Stimulated activated CD4-positive, alpha-beta T cell treated with anti-CD3 and anti-CD28 coated beads, Interleukin-15, amount 100 ng/mL, for 1 hour (primary cell): ENCODE measurements around the gene DOCK9.
"Not testable (repeated sequence)": the region's sequence is repeated elsewhere in the genome, so short reads cannot be mapped to it uniquely, and the experiment has no call there.

ENCODE experiments used
- DNase-seq, 2 donors: peaks; one replicate each; pipeline ENCODE4 v3.0.0-alpha.2; 2020; ENCODE audit warnings: low read depth in 1 of 2, low spot score in 1 of 2

The DOCK9 gene

DNA sequence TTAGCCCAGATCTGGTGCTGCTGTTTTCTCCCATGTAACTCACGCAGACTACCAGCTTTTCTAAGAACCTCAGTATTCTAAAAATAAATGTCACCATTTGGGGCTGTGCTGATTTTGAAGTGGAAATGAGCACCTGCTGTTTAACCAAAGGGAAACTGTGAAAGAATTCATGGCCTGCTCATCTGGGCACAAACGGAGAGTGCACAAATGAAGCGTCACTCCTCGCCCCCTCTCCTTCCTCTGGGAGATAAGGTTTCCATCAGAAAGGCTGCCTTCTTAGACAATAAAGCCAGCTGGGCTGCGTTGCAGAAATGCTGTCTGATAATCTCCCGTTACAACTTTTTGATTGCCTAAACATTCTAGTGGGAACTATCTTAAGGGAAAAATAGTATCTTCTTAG, 151.7 kb downstream of the DOCK9 start:
- DNase-seq, result no peak

DNA sequence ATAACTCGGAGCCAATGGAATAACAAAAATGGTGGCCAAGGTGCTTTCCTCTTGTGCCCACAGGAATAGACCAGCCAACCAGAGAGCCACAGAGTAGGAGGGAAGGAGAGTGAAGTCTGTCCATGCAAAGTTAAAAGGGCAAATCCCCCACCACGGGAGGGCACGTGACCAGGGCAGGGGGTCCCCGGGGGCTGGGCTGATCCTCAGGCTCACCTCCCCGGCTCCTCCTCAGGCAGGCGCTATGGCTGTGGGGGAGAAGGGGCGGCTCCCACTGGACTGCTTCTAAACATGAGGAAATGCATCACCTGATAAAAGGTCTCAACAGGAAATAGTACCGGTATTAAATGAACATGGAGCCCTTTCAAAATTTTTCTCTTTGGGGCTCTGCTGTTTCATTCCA, 152.2 kb downstream of the DOCK9 start:
- no peak for DNase-seq

DNA sequence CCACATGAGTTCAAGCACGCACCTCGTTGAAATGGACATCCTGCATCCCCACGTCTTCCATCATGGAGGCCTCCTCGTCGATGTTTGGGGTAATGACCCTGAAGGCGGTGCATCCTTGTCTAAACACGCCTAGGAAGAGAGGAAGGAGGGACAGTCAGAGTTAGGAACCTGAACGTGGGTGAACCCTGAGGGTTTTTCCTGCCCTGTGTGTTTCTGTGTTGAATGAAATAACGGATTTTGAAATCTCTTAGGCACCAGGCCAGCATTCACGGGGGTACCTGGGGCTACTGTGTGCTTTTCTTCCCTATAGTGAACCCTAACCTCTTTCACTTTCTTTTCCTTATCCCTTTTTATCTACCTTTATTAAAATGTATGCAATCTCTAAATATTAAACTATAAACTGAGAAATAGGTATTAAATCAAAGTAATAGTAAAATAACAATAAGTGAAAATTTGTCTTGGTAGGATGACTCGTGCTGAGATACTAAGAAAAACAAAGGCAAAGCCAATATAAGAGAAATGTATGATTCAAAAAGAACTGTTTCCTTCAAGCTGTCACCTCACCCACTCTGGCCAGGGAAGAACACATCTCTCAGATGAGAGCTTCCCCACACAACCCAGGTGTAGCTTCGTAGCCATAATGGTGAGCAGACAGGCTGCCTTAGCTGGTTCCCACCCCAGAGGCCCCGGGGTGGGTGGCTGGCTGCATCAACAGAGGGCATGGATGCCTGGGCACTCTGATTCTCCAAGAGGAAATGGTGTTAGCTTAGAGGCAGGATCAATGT, 153.3 kb downstream of the DOCK9 start:
- DNase-seq, result no peak

DNA sequence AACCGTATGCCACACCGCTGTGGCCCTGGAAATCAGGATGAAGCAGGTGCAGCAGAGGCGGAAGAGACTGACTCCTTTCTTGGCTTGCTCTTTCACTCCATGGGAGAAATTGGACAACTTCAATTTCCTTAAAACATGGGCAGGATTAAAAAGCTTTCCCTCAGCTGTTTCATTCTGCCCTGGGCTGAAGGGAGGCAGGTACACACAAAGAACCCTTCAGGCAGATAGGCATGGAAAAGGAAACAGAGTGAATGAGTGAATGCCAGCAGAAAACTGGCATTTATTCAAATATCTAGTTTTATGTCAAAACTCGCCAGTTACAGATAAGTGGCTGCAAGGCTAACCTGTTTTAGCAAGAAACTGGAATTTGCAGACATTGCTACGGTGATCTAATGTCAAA, 154.4 kb downstream of the DOCK9 start:
- no peak for DNase-seq

GRCh38 chr13:98822225-98822606, 155.6 kb downstream of the DOCK9 start:
- no peak for DNase-seq

GRCh38 chr13:98821372-98822224, 156.3 kb downstream of the DOCK9 start:
- no peak for DNase-seq

GRCh38 chr13:98820744-98821371, 157.0 kb downstream of the DOCK9 start:
- DNase-seq, result no peak

- no peak for DNase-seq
Measured at GRCh38 chr13:98820300-98820699, 157.6 kb downstream of the DOCK9 start.

DNA sequence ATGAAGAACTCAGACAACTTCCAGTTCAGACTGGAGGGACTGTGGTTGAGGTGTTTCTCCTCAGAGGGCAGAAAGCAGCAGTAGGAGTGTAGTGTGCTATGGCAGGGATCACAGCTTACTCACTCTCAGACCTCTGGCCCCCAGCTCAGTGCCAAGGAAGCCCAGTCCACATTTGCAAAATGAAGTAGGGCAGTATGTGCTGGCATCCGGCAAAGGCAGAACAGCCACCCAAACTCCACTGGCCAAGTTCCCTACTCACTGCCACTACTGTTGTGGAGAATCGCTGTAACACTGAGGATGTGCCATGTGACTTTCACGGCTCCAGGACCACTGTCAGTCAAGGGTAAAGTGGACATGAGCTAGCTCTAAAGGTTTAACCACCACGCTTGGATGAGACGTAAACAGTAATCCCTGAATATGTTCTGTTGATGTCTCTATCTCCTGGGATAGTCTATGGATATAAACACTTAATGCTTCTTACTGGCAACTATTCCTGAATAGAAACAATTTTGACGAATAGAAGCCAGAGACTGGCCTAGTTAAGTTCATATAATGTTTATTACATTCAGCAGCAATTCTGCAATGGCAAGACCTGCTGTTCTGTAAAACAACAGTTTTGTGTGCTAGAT, 158.4 kb downstream of the DOCK9 start:
- no peak for DNase-seq

- no peak for DNase-seq
Measured at GRCh38 chr13:98816406-98816805, 161.5 kb downstream of the DOCK9 start.

DNA sequence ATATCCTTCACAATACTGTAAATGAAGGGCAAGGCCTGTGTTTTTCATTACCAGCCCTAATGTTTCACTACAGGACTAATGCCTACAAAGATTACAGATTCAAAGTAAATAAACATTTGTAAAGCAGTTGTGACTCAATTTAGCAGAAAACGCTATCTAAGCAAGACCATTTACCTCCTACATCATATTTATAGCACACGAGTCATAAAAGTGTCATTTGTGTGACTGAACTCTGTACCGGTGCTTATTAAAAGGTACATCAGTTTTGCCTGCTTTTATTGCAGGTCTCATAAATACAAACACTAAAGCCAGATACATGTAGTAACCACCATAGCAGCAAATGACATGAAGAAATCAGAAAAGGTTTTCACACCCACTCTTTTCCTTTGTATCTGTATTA, 163.9 kb downstream of the DOCK9 start:
- no peak for DNase-seq

DNA sequence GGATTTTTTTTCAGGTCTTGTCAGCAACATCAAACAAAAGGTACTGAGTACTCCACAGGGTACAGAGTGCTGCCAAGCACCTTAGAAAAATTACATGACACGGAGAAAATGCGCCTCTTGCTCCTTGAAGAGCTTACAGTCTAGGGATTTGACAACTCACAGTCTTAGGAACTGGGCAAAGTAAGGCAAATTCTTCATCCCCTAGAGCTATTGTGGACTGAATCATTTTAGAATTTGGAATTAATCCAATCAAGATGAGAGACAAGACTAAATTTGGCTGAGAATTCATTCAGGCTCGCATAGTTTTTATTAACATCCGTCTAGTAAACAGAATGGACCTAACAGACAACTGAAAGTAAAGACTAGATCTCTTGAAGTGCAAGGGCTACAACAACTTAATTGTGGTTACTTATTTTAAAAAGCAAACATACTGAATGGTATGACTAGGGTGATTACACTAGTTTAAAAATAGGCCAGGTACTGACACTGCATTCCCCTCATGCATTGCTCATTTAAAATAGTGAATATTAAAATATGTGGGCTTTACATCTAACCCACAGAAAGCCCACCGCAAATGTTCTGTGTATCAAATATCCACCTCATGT, 165.6 kb downstream of the DOCK9 start:
- not testable (repeated sequence) for DNase-seq

GRCh38 chr13:98810746-98811145, 167.1 kb downstream of the DOCK9 start:
- DNase-seq, result no peak

- no peak for DNase-seq
Measured at GRCh38 chr13:98809345-98809777, 168.5 kb downstream of the DOCK9 start.

DNA sequence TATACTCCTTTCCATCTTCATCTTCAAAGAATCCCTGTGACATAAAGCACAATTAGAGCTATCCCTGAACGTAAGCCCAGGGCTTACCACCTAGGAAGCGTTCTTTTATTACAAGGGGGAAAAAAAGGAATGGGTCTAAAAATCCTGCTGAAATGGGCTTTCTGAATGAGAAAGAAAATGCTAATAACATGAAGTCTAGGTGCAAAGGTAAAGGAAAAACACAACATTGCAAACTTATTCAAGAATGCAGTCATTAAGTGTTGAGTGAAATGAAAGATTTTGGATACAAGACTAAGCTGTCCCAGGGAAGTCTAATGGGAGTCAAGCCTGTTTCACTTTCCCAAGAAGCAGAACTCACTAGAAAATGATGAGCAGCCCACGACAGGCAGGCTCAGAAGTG, 170.1 kb downstream of the DOCK9 start:
- DNase-seq, result no peak

- DNase-seq, result no peak
Measured at GRCh38 chr13:98804336-98804855, 173.5 kb downstream of the DOCK9 start.

GRCh38 chr13:98803921-98804320, 173.9 kb downstream of the DOCK9 start:
- no peak for DNase-seq

DNA sequence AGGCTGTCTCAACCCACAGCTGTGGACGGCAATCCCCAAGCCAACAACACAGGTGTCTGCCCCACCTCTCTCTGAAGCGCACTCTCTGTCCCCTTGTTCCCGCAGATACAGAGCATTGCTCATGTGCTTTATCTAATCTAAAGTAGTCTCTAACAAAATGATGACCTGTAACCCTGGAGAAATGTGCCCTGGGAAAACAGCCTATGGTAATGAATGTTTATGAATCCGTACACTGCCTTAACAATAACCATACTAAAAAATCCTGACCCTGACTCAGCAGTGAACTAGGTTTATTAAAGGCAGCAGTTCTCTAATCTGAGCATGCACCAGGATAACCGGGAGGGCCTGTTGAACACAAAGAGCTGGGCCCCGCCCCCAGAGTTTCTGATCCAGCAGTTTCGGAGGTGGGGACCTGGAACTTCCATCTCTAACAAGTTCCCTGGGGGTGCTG, 174.7 kb downstream of the DOCK9 start:
- no peak for DNase-seq

- no peak for DNase-seq
Measured at GRCh38 chr13:98802559-98802958, 175.3 kb downstream of the DOCK9 start.

DNA sequence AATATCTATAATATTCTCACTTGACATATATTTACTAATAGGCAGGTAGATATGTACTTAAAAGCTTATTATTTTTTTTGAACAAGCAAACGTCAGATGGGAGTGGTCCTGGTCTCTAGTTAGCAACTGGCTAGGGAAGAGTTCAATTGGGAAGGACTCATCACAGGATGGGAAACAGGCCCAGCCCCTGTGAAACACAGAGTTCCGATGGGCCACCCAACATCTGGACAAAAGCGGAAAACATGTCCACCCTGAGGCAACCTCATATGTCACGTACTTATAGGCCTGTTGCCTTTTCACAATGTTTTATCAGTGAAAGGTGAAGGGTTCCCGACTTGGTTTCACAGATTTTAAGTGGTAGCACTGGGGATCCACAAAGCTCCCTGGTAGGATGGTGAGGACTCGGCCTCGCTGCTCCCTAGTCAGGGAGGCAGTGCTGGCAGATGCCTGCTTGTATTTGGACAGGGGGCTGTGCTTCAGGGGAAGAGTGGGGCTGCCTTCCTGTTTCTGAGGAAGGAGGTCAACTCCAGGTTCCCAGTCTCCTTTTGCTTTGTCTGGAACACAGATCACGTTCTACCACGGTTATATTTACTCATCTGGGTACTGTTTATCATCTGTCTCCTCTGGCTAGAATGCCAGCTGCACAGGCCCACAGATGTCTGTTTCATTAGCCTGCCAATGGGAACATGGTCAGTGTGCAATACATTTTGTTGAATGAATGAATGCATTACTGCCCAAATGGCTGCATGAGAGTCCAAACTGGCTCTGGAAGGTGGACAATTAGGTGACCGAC, 176.0 kb downstream of the DOCK9 start:
- no peak for DNase-seq
